Activated T-cell treated with anti-CD3 and anti-CD28 coated beads, Interleukin-2, amount 50 U/mL, for 1 hour (primary cell): ENCODE data around the gene SMC6.

ENCODE experiments used
- DNase-seq: peaks from one replicate; pipeline ENCODE4 v3.0.0-alpha.2; 2020

SMC6 gene

GRCh38 chr2:17646838-17647701 is 106.5 kb downstream of the SMC6 start:
- DNase-seq, result no peak

- no peak for DNase-seq
These were observed 107.5 kb downstream of the SMC6 start for GRCh38 chr2:17646081-17646554.

- no peak for DNase-seq
These were observed 108.5 kb downstream of the SMC6 start for GRCh38 chr2:17644997-17645720.

GRCh38 chr2:17643031-17643615 is 110.5 kb downstream of the SMC6 start:
- no peak for DNase-seq

GRCh38 chr2:17640406-17640805 is 113.2 kb downstream of the SMC6 start:
- DNase-seq, result no peak

- DNase-seq, result no peak
These were observed 115.3 kb downstream of the SMC6 start for GRCh38 chr2:17638196-17638743.

- DNase-seq, result no peak
These were observed 116.3 kb downstream of the SMC6 start for GRCh38 chr2:17637131-17637906.

GRCh38 chr2:17636257-17636656 is 117.4 kb downstream of the SMC6 start:
- no peak for DNase-seq

- no peak for DNase-seq
These were observed 118.6 kb downstream of the SMC6 start for GRCh38 chr2:17634997-17635396.

- DNase-seq, result no peak
These were observed 123.5 kb downstream of the SMC6 start for GRCh38 chr2:17630089-17630488.

- no peak for DNase-seq
These were observed 125.0 kb downstream of the SMC6 start for GRCh38 chr2:17628349-17629261.

GRCh38 chr2:17627434-17627833 is 126.2 kb downstream of the SMC6 start:
- DNase-seq, result no peak

GRCh38 chr2:17626986-17627385 is 126.6 kb downstream of the SMC6 start:
- DNase-seq, result no peak

GRCh38 chr2:17625446-17625845 is 128.2 kb downstream of the SMC6 start:
- DNase-seq, result no peak

GRCh38 chr2:17621781-17622180 is 131.8 kb downstream of the SMC6 start:
- DNase-seq, result no peak

- DNase-seq, result no peak
These were observed 132.8 kb downstream of the SMC6 start for GRCh38 chr2:17620841-17621240.

- DNase-seq, result no peak
These were observed 133.3 kb downstream of the SMC6 start for GRCh38 chr2:17620280-17620679.

- DNase-seq, result no peak
These were observed 135.7 kb downstream of the SMC6 start for GRCh38 chr2:17617955-17618354.

- no peak for DNase-seq
These were observed 136.1 kb downstream of the SMC6 start for GRCh38 chr2:17617516-17617915.

GRCh38 chr2:17616405-17616804 is 137.2 kb downstream of the SMC6 start:
- DNase-seq, result no peak

GRCh38 chr2:17615728-17616351 is 137.8 kb downstream of the SMC6 start:
- DNase-seq, result no peak
